HepG2 (cell line): ENCODE measurements around the gene IL2RG. TPM values are rescaled to one million over a fixed set of nuclear protein-coding genes. Genes with fewer than 3 reads are reported as not detected.
A peak's percentile ranks its signal among the peaks of the same experiment; 100 is the strongest.

Experiments used
- CTCF ChIP-seq: sonication (generic); formaldehyde crosslinking; IDR thresholded peaks from 2 replicates; pipeline ENCODE4 v1.5.0; 2020; ENCODE audit warnings: mild to moderate bottlenecking, missing genetic modification reagents, moderate library complexity
- ELF3 ChIP-seq: IDR thresholded peaks from 2 replicates; pipeline ENCODE4 v1.6.1; 2016; ENCODE audit warnings: missing genetic modification reagents, missing compliant biosample characterization
- MAFF ChIP-seq: IDR thresholded peaks from 2 replicates; pipeline ENCODE4 v1.6.1; 2011; ENCODE audit warnings: low read depth, low read length, improper control_type of control experiment
- NR2F1 ChIP-seq, 2 experiments: fragments of 450-650 bp in 1 of 2; formaldehyde crosslinking in 1 of 2; IDR thresholded peaks; 2 replicates each; pipeline versions ENCODE4 v1.5.0 to v1.6.1; 2016 to 2020; ENCODE audit warnings: mild to moderate bottlenecking in 1 of 2, missing compliant biosample characterization in 1 of 2, missing genetic modification reagents in 1 of 2, moderate library complexity in 1 of 2
- PPARG ChIP-seq: conservative IDR thresholded peaks from 2 replicates; pipeline ENCODE4 v1.6.1; 2016; ENCODE audit warnings: missing biosample characterization, missing genetic modification reagents
- RERE ChIP-seq: IDR thresholded peaks from 2 replicates; pipeline ENCODE4 v1.6.1; 2016; ENCODE audit warnings: low read depth, missing genetic modification reagents, missing compliant biosample characterization
- TCF12 ChIP-seq, 2 experiments: fragments of 450-650 bp in 1 of 2; sonication (generic) in 1 of 2; formaldehyde crosslinking in 1 of 2; IDR thresholded peaks; 2 replicates each; pipeline versions ENCODE4 v1.6.1 to v1.8.0; 2017 to 2022; ENCODE audit warnings: antibody characterized with exemption in 1 of 2, mild to moderate bottlenecking in 1 of 2, missing genetic modification reagents in 1 of 2, moderate library complexity in 1 of 2
- TEAD3 ChIP-seq: optimal IDR thresholded peaks from 2 replicates; pipeline ENCODE3; 2016; ENCODE audit warnings: borderline replicate concordance
- TEF ChIP-seq: sonication (generic); formaldehyde crosslinking; IDR thresholded peaks from 2 replicates; pipeline ENCODE4 v1.5.0; 2020; ENCODE audit warnings: missing genetic modification reagents
- ZBTB14 ChIP-seq: sonication (generic); formaldehyde crosslinking; IDR thresholded peaks from 2 replicates; pipeline ENCODE4 v1.4.0; 2020; ENCODE audit warnings: missing genetic modification reagents
- ZNF337 ChIP-seq: sonication (generic); formaldehyde crosslinking; IDR thresholded peaks from 2 replicates; pipeline ENCODE4 v1.5.1; 2020; ENCODE audit warnings: missing genetic modification reagents, low read depth, mild to moderate bottlenecking, borderline replicate concordance
- ZNF362 ChIP-seq: sonication (generic); formaldehyde crosslinking; IDR thresholded peaks from 2 replicates; pipeline ENCODE4 v1.4.0; 2020; ENCODE audit warnings: missing genetic modification reagents, mild to moderate bottlenecking, borderline replicate concordance
- ZNF784 ChIP-seq: sonication (generic); formaldehyde crosslinking; IDR thresholded peaks from 2 replicates; pipeline ENCODE4 v1.5.1; 2020; ENCODE audit warnings: missing genetic modification reagents, mild to moderate bottlenecking, borderline replicate concordance
- ZSCAN5A ChIP-seq: sonication (generic); formaldehyde crosslinking; IDR thresholded peaks from 2 replicates; pipeline ENCODE4 v1.8.0; 2022; ENCODE audit warnings: mild to moderate bottlenecking, missing genetic modification reagents, borderline replicate concordance
- polyA plus RNA-seq, 8 experiments: library from polyadenylated mRNA; depleted of rRNA in 3 of 8; stranded (reverse) in 7 of 8; unstranded in 1 of 8; fragments of >200 nt; fragmentation: Illumina TruSeq in 4 of 8; extraction: Trizol in 4 of 8; gene quantifications; 2 replicates each; pipeline versions ENCODE4 v1.2.1 to v1.2.3, GENCODE V29; 2011 to 2016; ENCODE audit warnings: low read depth in 4 of 8, missing spikeins in 1 of 8, mixed read lengths in 1 of 8; ENCODE audit not compliant: insufficient read depth in 1 of 8
- total RNA-seq, 5 experiments: library from RNA; depleted of rRNA; stranded (reverse); fragments of >200 nt; fragmentation: Illumina TruSeq; extraction: Trizol; gene quantifications; 2 replicates each; pipeline ENCODE4 v1.2.3, GENCODE V29; 2016; ENCODE audit warnings: low read depth in 1 of 5

The IL2RG gene
- total and polyA plus RNA-seq, 2 of the 13 experiments (the other 11 are each of a cell fraction or from before 2014, with no cell fraction given): 0.98 TPM; not detected in 1

- TF ChIP-seq CTCF (CRISPR knock-in tag) (no peak), TEF (CRISPR knock-in tag) (peak; percentile 78; the same call in 1 of the 2 replicates), ELF3 (CRISPR knock-in tag) (peak; percentile 51), ZNF784 (no peak), ZBTB14 (no peak), TCF12 (IDR thresholded peaks at IDR 0.05) (no peak), TCF12 (CRISPR knock-in tag; IDR thresholded peaks at IDR 0.05) (no peak), PPARG (CRISPR knock-in tag) (no peak), TEAD3 (CRISPR knock-in tag) (peak; percentile 65), ZNF362 (CRISPR knock-in tag) (no peak), ZSCAN5A (CRISPR knock-in tag) (no peak), MAFF (no peak), NR2F1 (CRISPR knock-in tag; IDR thresholded peaks at IDR 0.05) (no peak), ZNF337 (CRISPR knock-in tag) (no peak), RERE (CRISPR knock-in tag) (no peak)
These were observed 29.9 kb downstream of the IL2RG start (continued) for GRCh38 chrX:71081330-71082123.
